Activated CD8-positive, alpha-beta T cell treated with anti-CD3 and anti-CD28 coated beads for 36 hours (primary cell): ENCODE measurements around the gene SSR1. TPM values are rescaled to one million over a fixed set of nuclear protein-coding genes. Genes with fewer than 3 reads are reported as not detected.

Experiments used
- ATAC-seq: fragments of 200-7000 bp; cut with Tn5 transposase; one replicate; pipeline ENCODE4 v1.10.0; 2021; ENCODE audit warnings: mild to moderate bottlenecking, moderate library complexity
- CTCF ChIA-PET: fragments of 350-600 bp; sonication (Branson Sonifier 250); formaldehyde crosslinking; loops from one replicate; lab custom pipeline; 2021; ENCODE audit warnings: antibody characterized with exemption; lab: Charles Lee
- POLR2A ChIA-PET: fragments of 350-600 bp; sonication (Branson Sonifier 250); formaldehyde crosslinking; loops from one replicate; lab custom pipeline; 2021; ENCODE audit warnings: antibody characterized with exemption; lab: Charles Lee
- DNase-seq: peaks from one replicate; pipeline ENCODE4 v3.0.0-alpha.2; 2020
- H3K27ac Mint-ChIP-seq: one replicate; pipeline ENCODE4 v1.8.0; 2021; ENCODE audit warnings: mild to moderate bottlenecking, mixed read lengths
- H3K27me3 Mint-ChIP-seq: one replicate; pipeline ENCODE4 v1.8.0; 2021; ENCODE audit warnings: mixed read lengths
- H3K36me3 Mint-ChIP-seq: one replicate; pipeline ENCODE4 v1.8.0; 2021; ENCODE audit warnings: low read depth, mixed read lengths
- H3K4me1 Mint-ChIP-seq: one replicate; pipeline ENCODE4 v1.8.0; 2021; ENCODE audit warnings: low read depth, mixed read lengths
- H3K4me3 Mint-ChIP-seq: one replicate; pipeline ENCODE4 v1.8.0; 2021; ENCODE audit warnings: mild to moderate bottlenecking, moderate library complexity, mixed read lengths
- H3K9me3 Mint-ChIP-seq: one replicate; pipeline ENCODE4 v1.8.0; 2021; ENCODE audit warnings: mixed read lengths
- CTCF ChIP-seq: fragments of 200-600 bp; IDR thresholded peaks from one replicate; pipeline ENCODE4 v1.8.0; 2022; ENCODE audit warnings: antibody characterized with exemption, mild to moderate bottlenecking
- intact Hi-C: fragments of 100-400 bp; cut with micrococcal nuclease; formaldehyde crosslinking; loops from one replicate; pipeline ENCODE4 v1.10.0; 2022
- total RNA-seq, 2 experiments: library from RNA; stranded (reverse); gene quantifications; one replicate each; pipeline ENCODE4 v1.2.3, GENCODE V29; 2021

Gene SSR1
- total RNA-seq, 2 experiments from 2014 or later, result 117 to 124 TPM

GRCh38 chr6:7238900-7239589 is 74.0 kb downstream of the SSR1 start:
- intact Hi-C loops, result no loop called here
- H3K9me3 Mint-ChIP-seq, result no peaks in the 10 kb centered on the region
- peaks cover 9% of the 10 kb centered on the region for H3K36me3 Mint-ChIP-seq
- peak; percentile 68 for TF ChIP-seq CTCF
- ChIA-PET CTCF (interaction anchor here (0.6 to 3.6 kb wide), 41 partner anchors 10 to 574 kb away, joined by 3 to 20 read pairs (median 4); no protein-coding TSS in a partner anchor), POLR2A (interaction anchor here (0.6 to 1.1 kb wide), 2 partner anchors 181 to 518 kb away, joined by 3 read pairs; no protein-coding TSS in a partner anchor)
- ATAC-seq (peak; percentile 85), DNase-seq (peak; percentile 93)
- no peaks in the 10 kb centered on the region for H3K27me3 Mint-ChIP-seq
- H3K4me1 Mint-ChIP-seq, result peaks cover 35% of the 10 kb centered on the region
- H3K4me3 Mint-ChIP-seq, result no peak overlapping the region
- peak overlapping the region; percentile 47 for H3K27ac Mint-ChIP-seq

- DNase-seq (no peak), ATAC-seq (no peak)
- peak overlapping the region; percentile 47 for H3K27ac Mint-ChIP-seq
- CTCF ChIA-PET, result interaction anchor here (0.6 to 3.6 kb wide), 35 partner anchors 11 to 574 kb away, joined by 3 to 20 read pairs (median 4); no protein-coding TSS in a partner anchor
- POLR2A ChIA-PET, result interaction anchor here (1.1 kb wide), 1 partner anchor 518 kb away, joined by 3 read pairs; no protein-coding TSS in a partner anchor
- no peak for TF ChIP-seq CTCF
- no peak overlapping the region for H3K4me3 Mint-ChIP-seq
- intact Hi-C loops, result no loop called here
- H3K4me1 Mint-ChIP-seq, result peaks cover 38% of the 10 kb centered on the region
- H3K27me3 Mint-ChIP-seq, result no peaks in the 10 kb centered on the region
- H3K9me3 Mint-ChIP-seq, result no peaks in the 10 kb centered on the region
- H3K36me3 Mint-ChIP-seq, result peaks cover 7% of the 10 kb centered on the region
Measured at GRCh38 chr6:7238526-7238899, 74.5 kb downstream of the SSR1 start.

GRCh38 chr6:7237653-7238188 is 75.3 kb downstream of the SSR1 start:
- POLR2A ChIA-PET, result interaction anchor here (0.7 kb wide), 1 partner anchor 130 kb away, joined by 3 read pairs; the partner anchor contains the start of gene RREB1
- peaks cover 31% of the 10 kb centered on the region for H3K4me1 Mint-ChIP-seq

GRCh38 chr6:7236306-7237209 is 76.4 kb downstream of the SSR1 start:
- Mint-ChIP-seq H3K9me3 (no peaks in the 10 kb centered on the region), H3K36me3 (peaks cover 13% of the 10 kb centered on the region), H3K27ac (peak overlapping the region; percentile 44), H3K4me3 (no peak overlapping the region), H3K27me3 (no peaks in the 10 kb centered on the region), H3K4me1 (peaks cover 30% of the 10 kb centered on the region)
- DNase-seq, result peak; percentile 13
- ATAC-seq, result peak; percentile 18
- POLR2A ChIA-PET, result no interaction called here
- intact Hi-C loops, result no loop called here
- TF ChIP-seq CTCF, result no peak
- CTCF ChIA-PET, result interaction anchor here (0.9 to 3.6 kb wide), 3 partner anchors 101 to 559 kb away, joined by 3 to 20 read pairs (median 16); no protein-coding TSS in a partner anchor

More at GRCh38 chr6:7237653-7238188, 75.3 kb downstream of the SSR1 start:
- DNase-seq (no peak), ATAC-seq (no peak)
- Mint-ChIP-seq H3K9me3 (no peaks in the 10 kb centered on the region), H3K4me3 (no peak overlapping the region), H3K36me3 (peaks cover 6% of the 10 kb centered on the region), H3K27ac (no peak overlapping the region), H3K27me3 (no peaks in the 10 kb centered on the region)
- no peak for TF ChIP-seq CTCF
- intact Hi-C loops, result no loop called here
- CTCF ChIA-PET, result interaction anchor here (0.6 to 3.6 kb wide), 10 partner anchors 24 to 561 kb away, joined by 3 to 20 read pairs (median 6); no protein-coding TSS in a partner anchor
